Left renal pelvis (tissue), 4 donors: ENCODE data around the gene SPRR2G. TPM values are rescaled to one million over a fixed set of nuclear protein-coding genes. Genes with fewer than 3 reads are reported as not detected.
"Not testable (repeated sequence)": the region's sequence is repeated elsewhere in the genome, so short reads cannot be mapped to it uniquely, and the experiment has no call there.

Experiments used
- DNase-seq, 4 donors: peaks; one replicate each; pipeline ENCODE4 v3.0.0-alpha.2; 2013; ENCODE audit warnings: low read depth in 4 of 4, low spot score in 3 of 4
- polyA plus RNA-seq, 4 donors: library from polyadenylated mRNA; unstranded; fragments of 120-200 nt; gene quantifications; one replicate each; pipeline ENCODE4 v1.2.1, GENCODE V29; 2013; ENCODE audit not compliant: insufficient read length in 4 of 4

SPRR2G gene
- polyA plus RNA-seq, 4 donors: not detected

DNA sequence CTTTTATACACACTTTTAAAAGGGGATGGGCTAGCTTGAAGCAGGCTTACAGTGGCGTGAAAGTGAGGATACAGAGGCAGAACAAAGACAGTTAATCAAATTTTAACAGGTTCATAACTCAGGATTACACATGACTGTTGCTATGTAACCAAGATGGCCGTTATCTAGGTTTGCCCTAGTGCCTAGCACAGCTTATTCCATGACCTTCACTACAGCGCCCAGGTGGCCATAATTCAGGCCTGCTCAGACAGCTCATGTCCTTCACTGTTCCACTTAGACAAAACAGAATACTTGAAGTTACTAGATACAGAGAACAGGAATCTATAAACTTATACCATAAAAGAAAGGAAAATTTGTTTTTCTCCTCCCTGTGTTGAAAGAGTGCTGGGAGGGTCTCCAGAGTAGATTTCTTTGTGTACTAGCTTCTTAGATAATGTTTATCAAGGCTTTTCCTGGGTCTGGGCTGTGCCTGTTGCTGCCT, 31.2 kb downstream of the SPRR2G start:
- DNase-seq: no peak

DNA sequence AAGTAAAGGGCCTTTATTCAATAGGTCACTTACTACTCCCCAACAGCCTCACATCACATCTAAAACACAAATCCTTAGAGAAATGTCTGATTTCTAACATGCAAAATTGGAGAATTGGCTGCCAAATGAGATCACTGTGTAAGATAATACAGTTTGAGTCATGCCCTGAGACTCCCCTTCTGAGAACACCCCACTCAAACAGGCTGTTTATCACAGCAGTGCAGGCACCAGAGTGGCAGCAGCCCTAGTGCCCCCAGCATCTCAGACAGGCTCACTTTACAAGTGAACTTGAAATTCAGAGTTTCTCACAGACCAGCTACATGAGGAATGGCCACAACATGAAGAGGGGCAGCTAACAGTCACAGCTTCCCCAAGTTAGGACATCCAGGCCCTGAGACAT, 35.4 kb downstream of the SPRR2G start:
- DNase-seq: not testable (repeated sequence)

DNA sequence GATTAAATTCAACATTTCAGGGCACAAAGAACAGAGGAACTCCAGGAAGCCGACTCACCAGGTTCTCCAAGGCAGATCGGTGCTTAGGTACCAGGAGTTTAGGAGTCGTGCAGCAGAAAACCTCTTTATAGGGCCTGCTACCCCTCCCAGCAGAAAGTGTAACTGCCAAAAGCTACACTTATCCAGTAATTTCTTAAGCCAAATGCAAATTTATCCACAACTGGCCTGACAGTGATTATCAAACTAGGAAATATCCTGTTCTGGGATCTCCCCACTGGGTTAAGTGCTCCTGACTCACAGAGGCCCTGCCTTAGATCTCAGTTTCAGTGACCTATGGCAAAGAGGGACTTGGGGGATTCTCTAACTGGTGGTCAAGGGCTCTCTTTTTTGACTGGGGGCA, 37.3 kb downstream of the SPRR2G start, which contains the start of gene SPRR2F:
SPRR2F (minus strand) TSS at position 101 of the 400 bp plus-strand sequence. CDS start 783 bp downstream, outside the sequence.
- DNase-seq: no peak

DNA sequence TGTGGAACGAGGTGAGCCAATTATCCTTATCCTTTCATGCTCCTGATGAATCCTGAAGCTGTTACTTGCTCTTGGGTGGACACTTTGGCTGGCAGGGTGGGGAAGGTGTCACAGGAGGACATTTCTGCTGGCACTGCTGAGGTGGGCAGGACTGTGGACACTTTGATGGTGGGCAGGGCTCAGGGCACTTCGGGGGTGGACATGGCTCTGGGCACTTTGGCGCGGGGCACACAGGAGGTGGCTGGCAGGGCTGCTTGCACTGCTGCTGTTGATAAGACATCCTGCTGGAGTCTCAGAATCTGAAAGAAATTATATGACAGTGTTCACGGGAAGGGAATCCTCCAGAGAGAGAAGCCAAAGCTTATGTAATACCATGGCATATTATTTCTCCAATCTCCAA, 38.2 kb downstream of the SPRR2G start:
- DNase-seq: not testable (repeated sequence)

DNA sequence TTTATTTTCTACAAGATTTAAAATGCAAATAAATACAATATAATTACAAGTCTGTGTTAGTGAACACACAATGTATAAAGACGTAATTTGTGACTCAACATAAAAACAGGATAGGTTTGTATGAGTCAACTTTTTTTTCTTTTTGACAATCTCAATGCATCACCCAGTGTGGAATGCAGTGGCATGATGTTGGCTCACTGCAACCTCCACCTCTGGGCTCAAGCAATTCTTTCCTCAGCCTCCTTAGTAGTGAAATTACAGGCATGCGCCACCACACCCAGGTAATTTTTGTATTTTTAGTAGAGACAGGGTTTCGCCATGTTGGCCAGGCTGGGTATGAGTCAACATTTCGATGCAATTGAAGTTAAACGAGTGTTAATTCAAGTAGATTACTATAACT, 50.4 kb downstream of the SPRR2G start:
- DNase-seq: no peak

Other genes with a start within 250 kb of the SPRR2G start
- gene IVL, start 242.3 kb downstream of the SPRR2G start, polyA plus RNA-seq: under 1 TPM in 3 of 4 donors, not detected in 1; 0.13 to 0.62 (median 0.37) TPM
- not detected for gene SPRR5, start 203.7 kb downstream of the SPRR2G start, polyA plus RNA-seq
- not detected for gene SPRR4, start 180.2 kb downstream of the SPRR2G start, polyA plus RNA-seq
- under 1 TPM in 1 of 4 donors, not detected in 3; 0.73 TPM for gene SPRR1A, start 166.8 kb downstream of the SPRR2G start, polyA plus RNA-seq
- 1 to 10 TPM in 1 of 4 donors, under 1 TPM in 2, not detected in 1; 0.32 to 1.2 (median 0.63) TPM for gene SPRR3, start 149.1 kb downstream of the SPRR2G start, polyA plus RNA-seq
- not detected for gene SPRR1B, start 119.7 kb downstream of the SPRR2G start, polyA plus RNA-seq
- under 1 TPM in 1 of 4 donors, not detected in 3; 0.63 TPM for gene SPRR2D, start 109.8 kb downstream of the SPRR2G start, polyA plus RNA-seq
- gene SPRR2A, start 93.4 kb downstream of the SPRR2G start, polyA plus RNA-seq: under 1 TPM in 1 of 4 donors, not detected in 3; 0.57 TPM
- 1 to 10 TPM in 1 of 4 donors, not detected in 3; 3.2 TPM for gene SPRR2B, start 79.3 kb downstream of the SPRR2G start, polyA plus RNA-seq
- under 1 TPM in 1 of 4 donors, not detected in 3; 0.29 TPM for gene SPRR2E, start 56.4 kb downstream of the SPRR2G start, polyA plus RNA-seq
- gene SPRR2F, start 37.4 kb downstream of the SPRR2G start, polyA plus RNA-seq: 10 to 100 TPM in 1 of 4 donors, under 1 TPM in 1, not detected in 2; 0.42 to 11.8 TPM
- not detected for gene LELP1, start 52.5 kb upstream of the SPRR2G start, polyA plus RNA-seq
- not detected for gene PRR9, start 66.7 kb upstream of the SPRR2G start, polyA plus RNA-seq
- not detected for gene LORICRIN, start 108.8 kb upstream of the SPRR2G start, polyA plus RNA-seq
- gene PGLYRP3, start 162.1 kb upstream of the SPRR2G start, polyA plus RNA-seq: not detected
- not detected for gene PGLYRP4, start 198.0 kb upstream of the SPRR2G start, polyA plus RNA-seq
- gene S100A9, start 207.0 kb upstream of the SPRR2G start, polyA plus RNA-seq: 10 to 100 TPM in 3 of 4 donors, 1 to 10 TPM in 1; 7.2 to 34.0 (median 24.9) TPM
- 1 to 10 TPM in 3 of 4 donors, not detected in 1; 1.4 to 3.0 (median 1.7) TPM for gene S100A12, start 224.7 kb upstream of the SPRR2G start, polyA plus RNA-seq
- 10 to 100 TPM in 3 of 4 donors, 1 to 10 TPM in 1; 5.5 to 22.6 (median 16.0) TPM for gene S100A8, start 240.2 kb upstream of the SPRR2G start, polyA plus RNA-seq